HEK293 (cell line): ENCODE data around the gene KCTD1.

Source experiments
- CTCF ChIA-PET: fragments of 350-600 bp; formaldehyde crosslinking; extraction: SDS; loops from one replicate; lab custom pipeline; 2021; ENCODE audit warnings: antibody characterized with exemption; lab: Yijun Ruan, JAX
- POLR2A ChIA-PET: fragments of 300-600 bp; formaldehyde crosslinking; extraction: SDS; loops from one replicate; lab custom pipeline; 2020; ENCODE audit warnings: antibody characterized with exemption, inconsistent platforms; lab: Yijun Ruan, JAX
- H3K27ac ChIP-seq: fragments of 200-500 bp; sonication (Bioruptor generic); 2 replicates; pipeline ENCODE4 v1.5.1; 2014; ENCODE audit warnings: low read depth, low read length, control low read depth, inconsistent platforms; ENCODE audit errors: extremely low read depth
- H3K36me3 ChIP-seq, 2 experiments: fragments of 200-500 bp in 1 of 2; sonication (Bioruptor generic) in 1 of 2; 1 replicate in 1 of 2; 2 replicates in 1 of 2; pipeline ENCODE4 v1.5.1; 2014 to 2017; ENCODE audit warnings: inconsistent platforms in 2 of 2, low read length in 2 of 2; ENCODE audit not compliant: control insufficient read depth in 2 of 2, insufficient read depth in 1 of 2
- H3K4me1 ChIP-seq: fragments of 200-500 bp; sonication (Bioruptor generic); 2 replicates; pipeline ENCODE4 v1.5.1; 2014; ENCODE audit warnings: mild to moderate bottlenecking, low read length, inconsistent platforms; ENCODE audit not compliant: control insufficient read depth, insufficient read depth
- H3K4me3 ChIP-seq: 2 replicates; pipeline ENCODE4 v1.5.1; 2011; ENCODE audit warnings: low read depth, mild to moderate bottlenecking, control low read depth, low read length, moderate library complexity
- H3K9me3 ChIP-seq: fragments of 200-500 bp; sonication (Bioruptor generic); 2 replicates; pipeline ENCODE4 v1.5.1; 2014; ENCODE audit warnings: low read depth, low read length, inconsistent platforms; ENCODE audit not compliant: control insufficient read depth, insufficient read depth
- GFI1B ChIP-seq: fragments of 450-650 bp; formaldehyde crosslinking; IDR thresholded peaks from 2 replicates; pipeline ENCODE4 v1.5.1; 2016; ENCODE audit warnings: missing biosample characterization, missing genetic modification characterization
- GLI4 ChIP-seq: fragments of 450-650 bp; formaldehyde crosslinking; IDR thresholded peaks from 2 replicates; pipeline ENCODE4 v1.5.1; 2016; ENCODE audit warnings: missing biosample characterization, missing genetic modification characterization
- PATZ1 ChIP-seq: fragments of 450-650 bp; formaldehyde crosslinking; IDR thresholded peaks from 2 replicates; pipeline ENCODE4 v1.5.1; 2016; ENCODE audit warnings: missing biosample characterization, missing genetic modification characterization
- PRDM10 ChIP-seq: fragments of 450-650 bp; formaldehyde crosslinking; IDR thresholded peaks from 2 replicates; pipeline ENCODE4 v1.5.1; 2016; ENCODE audit warnings: missing biosample characterization, missing genetic modification characterization
- REST ChIP-seq: fragments of 450-650 bp; formaldehyde crosslinking; IDR thresholded peaks from 2 replicates; pipeline ENCODE4 v1.5.1; 2016; ENCODE audit warnings: missing biosample characterization, missing genetic modification characterization
- ZBTB11 ChIP-seq: fragments of 450-650 bp; formaldehyde crosslinking; conservative IDR thresholded peaks from 2 replicates; pipeline ENCODE4 v1.5.1; 2016; ENCODE audit warnings: low read depth, missing biosample characterization, missing genetic modification characterization
- ZBTB8A ChIP-seq: fragments of 450-650 bp; formaldehyde crosslinking; IDR thresholded peaks from 2 replicates; pipeline ENCODE4 v1.5.1; 2016; ENCODE audit warnings: missing biosample characterization, missing genetic modification characterization
- ZIC2 ChIP-seq: fragments of 450-650 bp; formaldehyde crosslinking; IDR thresholded peaks from 2 replicates; pipeline ENCODE4 v1.5.1; 2016; ENCODE audit warnings: missing biosample characterization, missing genetic modification characterization
- ZNF138 ChIP-seq: fragments of 450-650 bp; formaldehyde crosslinking; IDR thresholded peaks from 2 replicates; pipeline ENCODE4 v1.5.1; 2016; ENCODE audit warnings: missing biosample characterization, missing genetic modification characterization, borderline replicate concordance
- ZNF221 ChIP-seq: fragments of 450-650 bp; formaldehyde crosslinking; IDR thresholded peaks from 2 replicates; pipeline ENCODE4 v1.5.1; 2017; ENCODE audit warnings: missing biosample characterization, missing genetic modification characterization, borderline replicate concordance
- ZNF274 ChIP-seq, 2 experiments: fragments of 200-500 bp in 1 of 2; fragments of 450-650 bp in 1 of 2; sonication (Bioruptor generic) in 1 of 2; formaldehyde crosslinking in 1 of 2; IDR thresholded peaks; 2 replicates each; pipeline versions ENCODE4 v1.5.1 to v1.6.1; 2014 to 2016; ENCODE audit warnings: borderline replicate concordance in 1 of 2, inconsistent platforms in 1 of 2, low read length in 1 of 2, missing biosample characterization in 1 of 2, missing genetic modification characterization in 1 of 2
- ZNF335 ChIP-seq: fragments of 450-650 bp; formaldehyde crosslinking; conservative IDR thresholded peaks from 2 replicates; pipeline ENCODE4 v1.5.1; 2016; ENCODE audit warnings: missing biosample characterization, missing genetic modification characterization
- ZNF362 ChIP-seq: fragments of 450-650 bp; formaldehyde crosslinking; IDR thresholded peaks from 2 replicates; pipeline ENCODE4 v1.5.1; 2016; ENCODE audit warnings: missing biosample characterization, missing genetic modification characterization
- ZNF404 ChIP-seq: fragments of 450-650 bp; formaldehyde crosslinking; IDR thresholded peaks from 2 replicates; pipeline ENCODE4 v1.5.1; 2017; ENCODE audit warnings: missing biosample characterization, missing genetic modification characterization
- ZNF561 ChIP-seq: fragments of 450-650 bp; IDR thresholded peaks from 2 replicates; pipeline ENCODE4 v1.5.1; 2018; ENCODE audit warnings: missing biosample characterization, missing genetic modification characterization, borderline replicate concordance
- ZNF600 ChIP-seq: fragments of 450-650 bp; formaldehyde crosslinking; IDR thresholded peaks from 2 replicates; pipeline ENCODE4 v1.5.1; 2016; ENCODE audit warnings: missing biosample characterization, missing genetic modification characterization
- ZNF621 ChIP-seq: fragments of 450-650 bp; formaldehyde crosslinking; IDR thresholded peaks from 2 replicates; pipeline ENCODE4 v1.5.1; 2017; ENCODE audit warnings: missing biosample characterization, missing genetic modification characterization
- ZNF792 ChIP-seq: fragments of 450-650 bp; formaldehyde crosslinking; IDR thresholded peaks from 2 replicates; pipeline ENCODE4 v1.5.1; 2016; ENCODE audit warnings: missing biosample characterization, missing genetic modification characterization
- ZSCAN30 ChIP-seq: fragments of 450-650 bp; IDR thresholded peaks from 2 replicates; pipeline ENCODE4 v1.5.1; 2018; ENCODE audit warnings: missing biosample characterization, mild to moderate bottlenecking, missing genetic modification characterization, moderate library complexity

The KCTD1 gene

GRCh38 chr18:26548415-26549262, at the start of gene KCTD1 (continued):
- TF ChIP-seq PRDM10 (tag by site-specific recombination) = peak; percentile 92
- TF ChIP-seq ZBTB8A (tag by site-specific recombination) = peak; percentile 61; the same call in 1 of the 2 replicates
- peak; percentile 25; the same call in 1 of the 2 replicates for TF ChIP-seq ZBTB11 (tag by site-specific recombination)
- no peak for TF ChIP-seq GFI1B (tag by site-specific recombination)
- no peak for TF ChIP-seq GLI4
- peak; percentile 45; the same call in 1 of the 2 replicates for TF ChIP-seq ZNF335 (tag by site-specific recombination)
- 0 out of 2 replicates have a peak, but pooled peaks have one; percentile 38 for TF ChIP-seq ZSCAN30 (tag by site-specific recombination)
- peak; percentile 52; the same call in 1 of the 2 replicates for TF ChIP-seq ZNF561 (tag by site-specific recombination)
- no peak for TF ChIP-seq ZNF404
- TF ChIP-seq ZNF621 = no peak
- peak; percentile 27; the same call in 1 of the 2 replicates for TF ChIP-seq PATZ1 (tag by site-specific recombination)
- no peak for TF ChIP-seq ZNF600 (tag by site-specific recombination)

GRCh38 chr18:26593365-26594320, 45.3 kb upstream of the KCTD1 start:
- no peak overlapping the region for H3K27ac ChIP-seq
- H3K4me1 ChIP-seq = no peaks in the 10 kb centered on the region
- ChIA-PET POLR2A (no interaction called here), CTCF (interaction anchor here (0.6 kb wide), 1 partner anchor 11 kb away, joined by 7 read pairs; no protein-coding TSS in a partner anchor)
- no peaks in the 10 kb centered on the region for H3K36me3 ChIP-seq
- H3K4me3 ChIP-seq = no peak overlapping the region
- H3K9me3 ChIP-seq = no peaks in the 10 kb centered on the region
- TF ChIP-seq ZNF274 (IDR thresholded peaks at IDR 0.05; ENCODE audit: low read length) = no peak
- TF ChIP-seq ZNF274 (tag by site-specific recombination; IDR thresholded peaks at IDR 0.05; ENCODE audit: borderline replicate concordance) = no peak
- no peak for TF ChIP-seq ZNF362
- no peak for TF ChIP-seq ZNF792 (tag by site-specific recombination)
- TF ChIP-seq ZIC2 = no peak
- TF ChIP-seq REST (tag by site-specific recombination) = peak; percentile 77
- TF ChIP-seq ZNF221 = no peak
- TF ChIP-seq ZNF138 (tag by site-specific recombination) = no peak
